Muscle layer of colon (tissue), 2 donors: Measurements from ENCODE around the gene MMP13.
"Not testable (repeated sequence)": the region's sequence is repeated elsewhere in the genome, so short reads cannot be mapped to it uniquely, and the experiment has no call there.

Experiments
- H3K27ac ChIP-seq: one replicate; pipeline ENCODE4 v1.7.0; 2013; ENCODE audit warnings: low read depth, mild to moderate bottlenecking, low read length, moderate library complexity
- H3K27me3 ChIP-seq, 2 donors: one replicate each; pipeline ENCODE4 v1.7.0; 2013; ENCODE audit warnings: low read length in 2 of 2, mild to moderate bottlenecking in 2 of 2; ENCODE audit not compliant: insufficient read depth in 2 of 2, control insufficient read depth in 1 of 2
- H3K36me3 ChIP-seq: one replicate; pipeline ENCODE4 v1.7.0; 2013; ENCODE audit warnings: mild to moderate bottlenecking, low read length; ENCODE audit not compliant: insufficient read depth
- H3K4me1 ChIP-seq: one replicate; pipeline ENCODE4 v1.7.0; 2013; ENCODE audit warnings: mild to moderate bottlenecking, low read length; ENCODE audit not compliant: insufficient read depth
- H3K4me3 ChIP-seq, 2 donors: one replicate each; pipeline ENCODE4 v1.7.0; 2013; ENCODE audit warnings: low read length in 2 of 2, low read depth in 1 of 2, mild to moderate bottlenecking in 1 of 2, moderate library complexity in 1 of 2
- H3K9ac ChIP-seq: one replicate; pipeline ENCODE4 v1.7.0; 2013; ENCODE audit warnings: low read length
- H3K9me3 ChIP-seq: one replicate; pipeline ENCODE4 v1.7.0; 2013; ENCODE audit warnings: mild to moderate bottlenecking, low read length
- donor health status: abdominal sarcoma.
- donor health status: Adenocarcinoma of cecum.

MMP13 gene

DNA sequence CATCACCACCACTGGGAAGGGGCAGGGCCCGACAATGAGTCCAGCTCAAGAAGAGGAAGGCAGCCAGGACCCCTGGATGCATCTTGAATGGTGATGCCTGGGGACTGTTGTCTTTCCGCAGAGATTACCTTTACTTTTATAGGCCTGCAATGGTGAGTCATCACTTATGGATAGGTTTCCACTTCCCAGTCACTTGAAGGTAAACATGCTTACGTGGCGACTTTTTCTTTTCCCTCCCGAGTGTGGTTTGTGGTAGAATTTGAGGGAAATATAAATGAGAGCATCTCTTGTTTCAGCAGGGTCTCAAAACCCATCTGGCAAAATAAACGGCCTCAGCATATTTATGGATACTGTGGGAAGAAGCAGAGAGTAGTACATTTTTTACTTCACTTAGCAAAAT is at the start of gene MMP13:
Gene MMP13 (minus strand): TSS at position 109 of the 400 bp plus-strand sequence. CDS start 27 bp downstream, at position 82.
- H3K9me3 ChIP-seq, result no peaks in the 10 kb centered on the region
- no peaks in the 10 kb centered on the region for H3K4me1 ChIP-seq
- no peak within 1 kb of the TSS for H3K9ac ChIP-seq
- no peaks in the 10 kb centered on the region for H3K36me3 ChIP-seq
- H3K27me3 ChIP-seq, result no peaks in the 10 kb centered on the region
- no peak within 1 kb of the TSS for H3K27ac ChIP-seq
- no peak within 1 kb of the TSS for H3K4me3 ChIP-seq

DNA sequence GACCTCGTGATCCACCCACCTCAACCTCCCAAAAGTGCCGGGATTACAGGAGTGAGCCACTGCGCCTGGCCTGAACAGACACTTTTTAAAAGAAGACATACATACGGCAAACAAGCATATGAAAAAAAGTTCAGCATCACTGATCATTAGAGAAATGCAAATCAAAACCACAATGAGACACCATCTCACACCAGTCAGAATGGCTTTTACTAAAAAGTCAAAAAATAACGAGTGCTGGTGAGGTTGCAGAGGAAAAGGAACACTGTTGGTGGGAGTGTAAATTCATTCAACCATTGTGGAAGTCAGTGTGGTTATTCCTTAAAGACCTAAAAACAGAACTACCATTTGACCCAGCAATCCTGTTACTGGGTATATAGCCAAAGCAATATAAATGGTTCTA is 48.7 kb upstream of the MMP13 start:
- not testable (repeated sequence) for H3K9ac ChIP-seq, H3K4me1 ChIP-seq, H3K27me3 ChIP-seq, H3K27ac ChIP-seq, H3K4me3 ChIP-seq, H3K36me3 ChIP-seq, H3K9me3 ChIP-seq

DNA sequence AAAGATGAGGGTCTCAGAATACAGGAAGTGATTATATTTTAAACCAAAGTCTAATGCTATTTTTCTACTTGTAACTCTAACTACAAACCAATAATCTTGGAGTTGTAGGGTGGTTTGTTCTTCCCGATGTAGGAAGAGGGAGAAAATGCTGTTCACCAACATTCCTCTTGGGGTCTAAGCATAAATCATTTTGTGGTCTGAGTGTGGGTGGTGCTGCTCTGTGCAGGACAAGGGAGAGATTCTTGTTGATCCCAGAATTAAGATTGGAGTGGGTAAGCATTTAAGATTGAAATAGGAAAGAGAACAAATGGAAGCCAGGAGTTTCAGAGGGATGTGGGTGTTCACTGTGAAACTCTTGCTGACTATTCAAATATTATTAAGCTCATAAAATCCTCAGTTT is 38.6 kb upstream of the MMP13 start:
- H3K27ac ChIP-seq, result no peak overlapping the region
- H3K4me3 ChIP-seq, result no peak overlapping the region
- no peak overlapping the region for H3K9ac ChIP-seq
- no peaks in the 10 kb centered on the region for H3K9me3 ChIP-seq
- no peaks in the 10 kb centered on the region for H3K36me3 ChIP-seq
- no peaks in the 10 kb centered on the region for H3K4me1 ChIP-seq
- no peaks in the 10 kb centered on the region for H3K27me3 ChIP-seq

DNA sequence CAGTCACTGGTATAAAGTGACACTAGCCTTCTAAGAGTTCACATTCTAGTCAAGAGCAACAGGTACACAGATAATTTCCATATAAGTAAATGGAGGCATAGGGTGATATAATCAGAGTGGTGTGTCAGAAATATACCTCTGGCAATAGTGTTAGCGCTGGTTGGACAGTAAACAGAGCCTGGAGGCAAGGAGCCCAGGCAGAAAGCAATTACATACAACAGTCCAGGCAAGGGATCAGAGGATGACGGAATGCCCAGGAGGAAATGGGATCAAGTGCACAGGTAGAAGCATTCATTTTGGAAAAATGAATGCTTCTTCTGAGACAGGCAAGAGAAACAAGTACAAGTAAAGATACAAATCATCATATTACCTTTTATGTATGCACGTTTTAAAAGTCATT is 36.2 kb upstream of the MMP13 start:
- Histone ChIP-seq H3K4me3 (no peak overlapping the region), H3K4me1 (no peaks in the 10 kb centered on the region), H3K9me3 (no peaks in the 10 kb centered on the region), H3K9ac (no peak overlapping the region), H3K27ac (no peak overlapping the region), H3K27me3 (no peaks in the 10 kb centered on the region), H3K36me3 (no peaks in the 10 kb centered on the region)

DNA sequence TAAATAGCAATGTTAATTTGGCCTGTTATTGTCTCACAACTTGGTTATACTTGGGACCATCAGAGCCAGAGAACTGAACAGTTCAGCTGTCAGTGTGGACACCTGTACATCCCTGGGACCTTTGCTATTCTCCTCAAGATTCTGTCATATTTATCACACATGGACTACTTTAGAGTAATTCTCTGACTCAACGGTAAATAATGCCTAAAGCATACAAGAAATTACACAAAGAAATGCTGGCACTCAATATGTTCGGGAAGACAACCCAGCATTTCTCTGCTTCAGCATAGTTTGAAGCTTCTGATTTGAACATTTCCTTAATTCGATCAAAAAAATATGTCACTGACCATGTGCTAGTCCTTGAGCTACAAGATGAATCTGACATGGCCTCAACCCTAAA is 34.6 kb upstream of the MMP13 start:
- no peaks in the 10 kb centered on the region for H3K36me3 ChIP-seq
- no peaks in the 10 kb centered on the region for H3K27me3 ChIP-seq
- H3K27ac ChIP-seq, result no peak overlapping the region
- no peak overlapping the region for H3K4me3 ChIP-seq
- H3K9ac ChIP-seq, result no peak overlapping the region
- no peaks in the 10 kb centered on the region for H3K9me3 ChIP-seq
- H3K4me1 ChIP-seq, result no peaks in the 10 kb centered on the region

DNA sequence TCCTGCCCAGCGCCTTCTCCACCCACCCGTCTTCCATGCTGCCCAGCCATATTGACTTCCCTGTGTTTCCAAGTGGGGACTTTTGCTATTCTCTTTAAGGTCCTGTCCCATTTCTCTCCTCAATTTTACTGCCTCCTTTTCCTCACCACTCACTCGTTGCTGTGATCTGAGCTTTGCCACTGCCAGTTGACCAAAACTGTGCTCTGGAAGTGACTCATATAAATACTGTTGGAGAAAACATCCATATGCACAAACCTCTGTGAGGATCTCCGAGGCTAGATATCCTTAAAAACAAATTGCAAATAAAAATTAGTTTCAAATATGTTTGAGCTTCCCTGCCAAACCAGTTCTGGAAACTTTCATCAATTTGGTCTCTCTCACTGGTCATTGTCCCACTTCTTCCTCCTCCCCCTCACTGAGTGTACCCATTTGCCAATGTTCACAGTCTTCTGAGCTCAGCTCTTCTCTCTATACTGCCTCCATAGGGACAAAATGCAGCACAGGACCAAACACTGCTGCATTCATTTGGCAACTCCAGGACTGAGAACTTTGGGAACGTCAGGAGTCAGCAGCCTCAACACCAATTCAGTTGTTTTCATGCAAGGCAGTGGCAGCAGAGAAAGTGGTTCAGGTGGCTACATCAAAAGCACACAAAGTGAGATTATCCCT is 34.0 kb upstream of the MMP13 start:
- Histone ChIP-seq H3K9me3 (no peaks in the 10 kb centered on the region), H3K36me3 (no peaks in the 10 kb centered on the region), H3K4me1 (no peaks in the 10 kb centered on the region), H3K27ac (no peak overlapping the region), H3K9ac (no peak overlapping the region), H3K27me3 (no peaks in the 10 kb centered on the region), H3K4me3 (no peak overlapping the region)

DNA sequence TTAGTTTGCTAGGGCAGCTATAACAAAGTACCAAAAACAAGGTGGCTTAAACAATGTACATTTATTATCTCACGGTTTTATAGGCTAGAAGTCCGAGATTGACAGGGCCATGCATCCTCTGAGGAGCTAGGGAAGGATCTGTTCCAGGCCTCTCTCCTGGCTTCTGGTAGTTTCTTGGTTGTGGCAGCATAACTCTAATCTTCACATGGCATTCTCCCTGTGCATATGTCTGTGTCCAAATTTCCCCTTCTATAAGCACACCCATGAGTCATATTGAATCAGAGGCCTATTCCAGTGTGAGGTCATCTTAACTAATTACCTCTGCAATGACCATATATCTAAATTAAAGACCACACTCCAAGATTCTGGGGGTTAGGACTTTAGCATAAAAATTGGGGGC is 31.3 kb upstream of the MMP13 start:
- Histone ChIP-seq H3K9me3 (no peaks in the 10 kb centered on the region), H3K27me3 (no peaks in the 10 kb centered on the region), H3K4me3 (no peak overlapping the region), H3K36me3 (no peaks in the 10 kb centered on the region), H3K4me1 (no peaks in the 10 kb centered on the region), H3K9ac (no peak overlapping the region), H3K27ac (no peak overlapping the region)

DNA sequence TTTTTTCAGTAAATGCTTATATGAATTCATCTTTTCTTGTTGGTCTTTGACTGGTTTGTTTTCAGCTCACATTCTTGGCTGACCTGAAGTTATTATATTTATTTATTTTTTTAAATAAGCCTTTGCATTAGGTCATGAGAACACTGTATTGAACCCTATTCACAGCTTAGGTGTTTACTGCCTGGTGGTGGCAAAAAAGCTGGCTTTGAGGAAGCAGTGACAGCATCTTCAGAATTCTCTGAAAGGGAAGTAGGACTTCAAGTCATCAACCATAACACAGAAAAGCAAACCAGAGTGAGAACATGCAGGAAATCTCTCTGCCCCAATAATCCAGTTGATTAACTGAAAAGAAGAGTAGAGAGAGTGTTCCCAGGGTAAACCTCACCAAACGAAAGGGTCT is 30.3 kb upstream of the MMP13 start:
- Histone ChIP-seq H3K36me3 (no peaks in the 10 kb centered on the region), H3K4me1 (no peaks in the 10 kb centered on the region), H3K9me3 (no peaks in the 10 kb centered on the region), H3K9ac (no peak overlapping the region), H3K4me3 (no peak overlapping the region), H3K27ac (no peak overlapping the region), H3K27me3 (no peaks in the 10 kb centered on the region)

DNA sequence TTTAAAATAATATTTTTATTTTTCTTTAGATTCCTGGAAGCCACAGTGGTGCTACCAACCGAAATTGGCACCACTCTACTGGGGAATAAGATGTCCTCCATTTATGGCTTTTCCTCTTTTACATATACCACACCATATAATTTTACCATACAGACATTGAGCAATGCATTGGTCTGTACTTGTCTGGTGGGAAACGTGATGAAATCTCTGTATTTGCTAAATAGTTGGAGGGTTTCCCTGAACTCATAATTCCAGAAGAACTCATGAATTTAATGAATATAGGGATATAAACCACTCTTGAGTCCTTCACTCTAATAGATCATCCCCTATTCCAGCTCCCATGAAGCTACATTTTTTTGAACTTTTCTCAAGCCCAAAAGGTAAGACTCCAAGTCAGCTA is 28.0 kb upstream of the MMP13 start:
- H3K27me3 ChIP-seq, result no peaks in the 10 kb centered on the region
- H3K9ac ChIP-seq, result no peak overlapping the region
- H3K9me3 ChIP-seq, result no peaks in the 10 kb centered on the region
- H3K36me3 ChIP-seq, result no peaks in the 10 kb centered on the region
- H3K4me1 ChIP-seq, result no peaks in the 10 kb centered on the region
- H3K27ac ChIP-seq, result no peak overlapping the region
- H3K4me3 ChIP-seq, result no peak overlapping the region

DNA sequence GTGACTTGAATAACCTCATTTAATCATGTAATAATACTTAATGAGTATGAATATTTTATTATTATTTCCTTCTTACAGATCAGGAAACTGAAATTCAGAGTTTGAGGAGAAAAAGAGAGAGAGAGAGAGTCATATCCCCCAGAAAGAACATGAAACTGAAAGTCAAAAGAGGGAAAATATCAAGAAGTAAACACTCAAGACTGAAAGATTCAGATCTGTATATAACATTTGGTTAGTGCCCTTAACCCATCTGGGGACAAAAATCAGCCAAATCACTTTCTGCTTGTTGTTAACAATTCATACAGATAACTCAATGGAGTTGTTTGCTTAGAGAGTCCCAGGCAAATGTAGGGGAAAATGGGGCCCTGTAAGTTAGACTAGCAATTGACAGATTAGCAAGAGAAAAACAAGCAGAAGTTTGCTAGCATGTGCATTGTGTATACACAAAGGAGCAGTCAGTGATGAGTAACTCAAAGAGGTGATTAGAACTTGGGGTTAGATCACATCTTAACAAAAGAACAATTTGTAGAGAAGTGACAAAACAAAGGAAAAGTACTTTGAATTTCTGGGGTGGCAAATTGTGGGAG is 25.9 kb upstream of the MMP13 start:
- Histone ChIP-seq H3K4me1 (no peaks in the 10 kb centered on the region), H3K27ac (no peak overlapping the region)

DNA sequence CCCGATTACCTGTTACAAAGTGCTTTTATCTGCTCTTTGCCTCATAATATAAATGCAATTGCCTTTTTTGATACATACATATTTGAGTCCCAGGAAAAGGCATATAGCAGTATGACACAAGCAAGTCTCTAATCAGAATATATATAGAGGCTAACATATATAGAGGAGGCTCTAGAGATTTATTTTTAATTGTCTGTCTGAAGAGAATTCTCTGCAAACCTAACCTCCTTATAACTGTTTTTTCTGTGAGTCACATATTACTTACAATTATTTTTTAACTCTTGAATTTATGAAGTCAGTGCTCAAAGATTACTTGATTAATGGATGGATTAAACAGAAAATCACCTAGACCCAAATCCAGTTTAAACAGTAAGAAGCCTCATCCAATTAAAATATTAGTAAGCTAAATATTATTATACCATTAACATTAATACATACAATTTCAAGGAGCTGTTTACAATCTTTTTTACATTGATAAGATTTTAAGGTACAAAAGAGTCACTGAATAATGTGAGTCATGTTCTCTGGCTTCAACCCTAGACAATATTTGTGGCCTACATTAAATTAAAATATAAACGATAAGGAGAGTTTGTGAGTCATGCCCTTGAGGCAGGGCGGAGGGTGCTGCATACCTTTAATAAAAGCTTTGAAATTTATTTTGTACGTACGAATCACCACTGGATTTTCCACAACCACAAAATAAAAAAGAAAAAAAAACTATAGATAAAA is 19.2 kb upstream of the MMP13 start:
- no peak overlapping the region for H3K9ac ChIP-seq
- H3K27me3 ChIP-seq, result no peaks in the 10 kb centered on the region
- H3K9me3 ChIP-seq, result no peaks in the 10 kb centered on the region
- H3K4me1 ChIP-seq, result no peaks in the 10 kb centered on the region
- H3K4me3 ChIP-seq, result no peak overlapping the region
- no peak overlapping the region for H3K27ac ChIP-seq
- H3K36me3 ChIP-seq, result no peaks in the 10 kb centered on the region

More for the DNA sequence above, 25.9 kb upstream of the MMP13 start:
- Histone ChIP-seq H3K27me3 (no peaks in the 10 kb centered on the region), H3K9ac (no peak overlapping the region), H3K4me3 (no peak overlapping the region), H3K9me3 (no peaks in the 10 kb centered on the region), H3K36me3 (no peaks in the 10 kb centered on the region)

DNA sequence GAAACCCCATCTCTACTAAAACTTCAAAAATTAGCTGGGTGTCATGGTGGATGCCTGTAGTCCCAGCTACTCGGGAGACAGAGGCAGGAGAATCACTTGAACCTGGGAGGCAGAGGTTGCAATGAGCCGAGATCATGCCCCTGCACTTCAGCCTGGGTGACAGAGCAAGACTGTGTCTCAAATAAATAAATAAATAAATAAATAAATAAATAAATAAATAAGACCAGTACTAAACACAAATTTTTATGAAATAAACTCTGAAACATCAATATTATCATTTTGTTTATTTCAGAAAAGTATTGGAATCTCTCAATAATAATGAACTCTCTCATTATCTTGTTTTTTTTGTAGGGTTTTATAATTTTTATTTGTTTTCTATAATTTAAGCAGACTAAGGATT is 18.2 kb upstream of the MMP13 start:
- not testable (repeated sequence) for H3K27me3 ChIP-seq, H3K4me1 ChIP-seq, H3K4me3 ChIP-seq, H3K9ac ChIP-seq, H3K27ac ChIP-seq, H3K9me3 ChIP-seq, H3K36me3 ChIP-seq
